AG08395 (cell line): ENCODE results near the gene FOXP1.
A peak's percentile ranks its signal among the peaks of the same experiment; 100 is the strongest.
"Not testable (repeated sequence)": the region's sequence is repeated elsewhere in the genome, so short reads cannot be mapped to it uniquely, and the experiment has no call there.

Experiments used
- DNase-seq: peaks from one replicate; pipeline ENCODE4 v3.0.0; 2012; ENCODE audit warnings: mixed read lengths, low spot score

Gene FOXP1

GRCh38 chr3:71450162-71450561 lies 133.4 kb downstream of the FOXP1 start:
- no peak for DNase-seq

- DNase-seq: no peak
Observed at GRCh38 chr3:71447803-71448202, 135.7 kb downstream of the FOXP1 start.

- no peak for DNase-seq
Observed at GRCh38 chr3:71447197-71447596, 136.3 kb downstream of the FOXP1 start.

GRCh38 chr3:71446734-71447133 lies 136.8 kb downstream of the FOXP1 start:
- DNase-seq: no peak

- no peak for DNase-seq
Observed at GRCh38 chr3:71446260-71446659, 137.3 kb downstream of the FOXP1 start.

- no peak for DNase-seq
Observed at GRCh38 chr3:71444861-71445259, 138.7 kb downstream of the FOXP1 start.

- peak; percentile 65 for DNase-seq
Observed at GRCh38 chr3:71444028-71444860, 139.3 kb downstream of the FOXP1 start.

- DNase-seq: no peak
Observed at GRCh38 chr3:71443332-71443731, 140.2 kb downstream of the FOXP1 start.

GRCh38 chr3:71442652-71443042 lies 140.9 kb downstream of the FOXP1 start:
- no peak for DNase-seq

GRCh38 chr3:71441925-71442651 lies 141.4 kb downstream of the FOXP1 start:
- no peak for DNase-seq

GRCh38 chr3:71441217-71441924 lies 142.2 kb downstream of the FOXP1 start:
- DNase-seq: no peak

GRCh38 chr3:71438904-71439303 lies 144.6 kb downstream of the FOXP1 start:
- no peak for DNase-seq

- no peak for DNase-seq
Observed at GRCh38 chr3:71438071-71438685, 145.3 kb downstream of the FOXP1 start.

GRCh38 chr3:71436337-71436736 lies 147.2 kb downstream of the FOXP1 start:
- peak; percentile 19 for DNase-seq

GRCh38 chr3:71435836-71436235 lies 147.7 kb downstream of the FOXP1 start:
- DNase-seq: not testable (repeated sequence)

- no peak for DNase-seq
Observed at GRCh38 chr3:71433631-71434030, 149.9 kb downstream of the FOXP1 start.

- DNase-seq: no peak
Observed at GRCh38 chr3:71432044-71432975, 151.2 kb downstream of the FOXP1 start.

GRCh38 chr3:71430941-71431552 lies 152.5 kb downstream of the FOXP1 start:
- no peak for DNase-seq

GRCh38 chr3:71429597-71429988 lies 153.9 kb downstream of the FOXP1 start:
- no peak for DNase-seq

- peak; percentile 46 for DNase-seq
Observed at GRCh38 chr3:71428841-71429596, 154.5 kb downstream of the FOXP1 start.
